SKM-1 treated with dmso at 0.1 percent for 144 hours (cell line): ENCODE measurements around the gene RASAL2.
A peak's percentile ranks its signal among the peaks of the same experiment; 100 is the strongest.

Source experiments
- DNase-seq: peaks from one replicate; lab custom pipeline; 2025; ENCODE audit not compliant: unreplicated experiment; lab: John Stamatoyannopoulos, UW

RASAL2 gene

GRCh38 chr1:178530502-178530901 is 436.6 kb downstream of the RASAL2 start:
- DNase-seq = no peak

- no peak for DNase-seq
These were observed 438.0 kb downstream of the RASAL2 start for GRCh38 chr1:178531887-178532286.

- peak; percentile 75 for DNase-seq
These were observed 438.5 kb downstream of the RASAL2 start for GRCh38 chr1:178532392-178532791.

GRCh38 chr1:178533121-178533946 is 439.4 kb downstream of the RASAL2 start:
- DNase-seq = no peak
